ENCODE measurements around the gene RUVBL1.
"Not testable (repeated sequence)": the region's sequence is repeated elsewhere in the genome, so short reads cannot be mapped to it uniquely, and the experiment has no call there.

Gene RUVBL1

DNA sequence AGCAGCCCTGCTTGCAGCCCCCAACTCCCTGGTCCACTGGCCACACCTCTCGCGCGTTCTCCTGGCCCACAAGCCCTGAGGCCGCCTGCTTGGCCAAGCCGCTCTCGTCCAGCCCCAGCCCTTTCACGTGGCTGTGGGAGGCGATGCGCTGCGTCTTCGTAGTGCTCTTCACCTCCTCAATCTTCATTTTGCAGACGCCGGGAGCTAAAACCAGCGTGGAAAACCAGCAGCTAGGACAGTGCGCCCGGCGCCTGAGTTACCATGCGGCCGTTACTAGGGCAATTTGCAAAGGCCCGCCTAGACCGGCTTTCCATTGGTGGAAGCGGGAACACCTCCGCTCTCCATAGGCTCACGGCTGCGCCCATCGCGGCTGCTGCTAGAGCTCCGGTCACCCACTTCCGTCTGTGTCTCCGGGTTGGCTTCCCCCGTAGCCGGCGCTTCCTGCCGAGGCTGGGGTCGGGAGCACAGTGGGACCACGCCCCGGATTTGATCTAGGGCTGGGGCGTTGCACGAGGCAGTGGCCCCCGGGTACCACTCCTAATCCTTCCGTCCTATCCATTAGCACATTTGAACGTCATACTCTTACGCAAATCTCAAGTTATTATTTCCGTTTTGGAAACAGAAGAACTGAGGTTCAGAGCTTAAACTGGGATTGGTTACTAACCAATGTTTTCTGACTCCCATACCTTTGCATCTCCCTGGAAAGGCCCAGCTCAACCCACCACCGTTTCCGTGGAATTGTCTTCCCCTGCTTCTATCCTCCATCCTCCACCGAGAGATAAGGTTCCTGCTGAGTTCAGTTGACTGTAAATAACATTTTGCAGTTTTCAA is at the start of gene RUVBL1:
Gene RUVBL1 (minus strand): TSS at position 275 of the 831 bp plus-strand sequence. CDS start 88 bp downstream, at position 187.
- peak; percentile 98 for DNase-seq

DNA sequence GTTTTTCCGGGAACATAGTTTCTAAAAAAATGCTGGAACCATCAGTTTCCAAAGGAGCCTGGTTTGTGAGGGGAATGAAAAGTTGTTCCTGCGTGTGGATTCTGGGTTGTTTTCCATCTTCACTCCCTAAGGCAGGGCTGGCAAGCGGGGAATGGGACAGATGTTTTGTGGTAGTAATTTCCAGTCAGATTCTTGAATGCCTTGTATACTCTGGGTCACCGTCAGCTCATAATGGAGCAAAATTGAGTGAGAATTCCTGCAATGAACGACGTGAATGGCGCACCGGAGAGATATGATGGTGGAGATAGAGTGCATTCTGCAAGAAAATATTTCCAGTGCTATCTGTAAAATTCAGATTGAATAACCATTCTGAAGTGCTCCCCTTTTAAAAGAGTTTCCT is 49.6 kb upstream of the RUVBL1 start:
- no peak for DNase-seq

- DNase-seq = peak; percentile 70
These were observed 47.4 kb upstream of the RUVBL1 start for GRCh38 chr3:128170866-128171516.

GRCh38 chr3:128168836-128169235 is 45.2 kb upstream of the RUVBL1 start:
- DNase-seq = no peak

- peak; percentile 16 for DNase-seq
These were observed 44.5 kb upstream of the RUVBL1 start for GRCh38 chr3:128167973-128168674.

DNA sequence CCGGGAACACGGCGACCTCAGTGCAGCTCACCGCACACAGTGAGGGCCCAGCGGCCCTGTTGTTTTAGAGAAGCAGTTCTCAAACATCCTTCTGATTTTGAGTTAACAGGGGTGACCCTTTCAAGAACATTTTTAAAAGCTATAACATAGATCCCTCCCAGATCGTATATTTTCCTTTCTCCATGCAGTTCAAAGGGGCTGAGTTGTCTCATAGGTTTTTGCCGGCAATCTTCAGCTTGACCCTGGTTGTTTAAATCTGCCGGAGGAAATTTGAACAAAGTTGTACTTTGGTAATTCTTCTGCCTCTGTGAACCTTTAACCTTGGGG is 44.0 kb upstream of the RUVBL1 start:
- no peak for DNase-seq

DNA sequence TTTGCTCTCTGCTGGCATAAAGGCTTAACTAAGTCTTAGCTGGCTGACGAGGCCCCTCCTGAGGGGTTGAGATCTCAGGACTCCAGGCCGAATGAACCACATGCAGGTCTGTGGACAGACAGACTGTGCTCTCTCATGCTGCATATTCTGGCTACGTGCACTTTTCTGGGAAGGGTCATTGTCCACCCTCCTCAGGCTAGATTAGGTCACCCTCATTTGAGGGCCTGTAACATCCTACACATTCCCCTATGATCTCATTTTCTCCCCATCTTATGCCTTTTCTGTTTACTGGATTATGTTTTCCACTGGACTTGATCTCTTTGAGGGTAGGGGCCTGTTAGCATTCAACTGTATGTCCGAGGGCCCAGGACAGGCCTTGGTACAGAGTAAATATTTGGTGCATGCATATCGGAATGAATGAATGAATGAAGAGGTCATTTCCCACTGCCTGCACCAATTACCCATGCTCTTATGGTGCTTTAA is 43.4 kb upstream of the RUVBL1 start:
- no peak for DNase-seq

GRCh38 chr3:128163432-128163831 is 39.8 kb upstream of the RUVBL1 start:
- DNase-seq = no peak

- no peak for DNase-seq
These were observed 37.0 kb upstream of the RUVBL1 start for GRCh38 chr3:128160661-128161060.

- peak; percentile 60 for DNase-seq
These were observed 32.2 kb upstream of the RUVBL1 start for GRCh38 chr3:128155616-128156360.

GRCh38 chr3:128154354-128154753 is 30.7 kb upstream of the RUVBL1 start:
- DNase-seq = not testable (repeated sequence)

GRCh38 chr3:128153156-128154041 is 29.8 kb upstream of the RUVBL1 start, which contains the start of gene EEFSEC:
EEFSEC (plus strand) TSS chr3:128153481; CDS start chr3:128153508, 27 bp downstream.
- DNase-seq = peak; percentile 73

DNA sequence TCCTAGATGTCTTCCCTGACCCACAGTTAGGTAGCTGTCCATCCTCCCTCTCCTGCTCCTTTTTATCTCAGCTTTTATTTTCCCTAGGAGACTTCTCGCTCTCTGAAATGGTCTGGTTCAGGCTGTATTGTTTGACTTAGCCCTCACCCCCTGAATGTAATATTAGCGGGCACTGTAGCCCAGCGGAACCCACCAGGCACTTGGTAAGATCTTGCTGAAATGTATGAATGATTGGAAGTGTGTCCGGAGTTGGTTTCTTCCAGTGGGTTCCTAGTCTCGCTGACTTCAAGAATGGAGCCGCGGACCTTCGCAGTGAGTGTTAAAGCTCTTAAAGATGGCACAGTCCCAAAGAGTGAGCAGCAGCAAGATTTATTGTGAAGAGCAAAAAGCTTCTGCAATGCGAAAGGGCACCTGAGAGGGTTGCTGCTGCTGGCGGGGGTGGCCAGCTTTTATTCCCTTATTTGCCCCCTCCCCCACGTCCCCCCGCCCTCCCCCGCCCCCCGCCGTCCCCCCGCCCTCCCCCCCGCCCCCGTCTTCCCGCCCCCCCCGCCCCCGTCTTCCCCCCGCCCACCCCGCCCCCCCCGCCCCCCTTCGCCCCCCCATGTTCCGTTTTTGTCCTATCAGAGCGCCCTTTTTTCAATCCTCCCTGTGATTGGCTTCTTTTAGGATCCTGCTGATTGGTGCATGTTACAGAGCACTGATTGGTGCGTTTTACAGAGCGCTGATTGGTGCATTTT is 29.0 kb upstream of the RUVBL1 start:
- no peak for DNase-seq

- no peak for DNase-seq
These were observed 28.2 kb upstream of the RUVBL1 start for GRCh38 chr3:128151758-128152274.

DNA sequence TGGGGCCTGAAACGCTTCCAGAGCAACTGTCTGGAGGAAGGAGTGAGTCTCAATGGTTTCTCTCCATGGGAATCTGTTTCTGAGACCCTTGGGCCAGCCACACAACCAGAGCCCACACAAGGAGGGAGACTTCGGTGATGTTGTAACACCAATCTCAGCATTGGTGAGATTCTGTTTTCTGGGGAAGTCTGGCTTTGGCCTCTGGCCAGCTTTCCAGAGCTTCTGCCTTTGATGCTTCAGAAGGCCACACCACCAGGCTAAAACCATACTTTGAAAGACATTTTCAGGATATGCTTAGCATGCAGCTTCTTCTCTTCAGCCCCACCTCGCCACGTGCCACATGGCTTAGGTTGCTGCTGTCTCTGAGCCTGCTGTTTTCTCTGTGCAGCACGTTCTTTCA is 26.0 kb upstream of the RUVBL1 start:
- peak; percentile 31 for DNase-seq

DNA sequence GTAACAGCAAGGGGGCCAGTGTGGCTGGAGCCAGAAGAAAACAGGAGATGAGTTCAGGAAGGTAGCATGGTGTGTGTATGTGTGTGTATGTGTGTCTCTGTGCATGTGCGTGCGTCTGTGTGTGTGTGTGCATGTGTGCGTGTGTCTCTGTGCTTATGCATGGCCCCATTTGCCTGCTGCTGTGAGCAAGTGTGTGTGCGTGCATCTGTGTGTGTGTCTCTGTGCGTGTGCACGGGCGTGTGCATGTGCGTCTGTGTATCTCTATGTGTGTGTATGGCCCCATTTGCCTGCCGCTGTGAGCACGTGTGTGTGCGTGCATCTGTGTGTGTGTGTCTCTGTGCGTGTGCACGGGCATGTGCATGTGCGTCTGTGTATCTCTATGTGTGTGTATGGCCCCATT is 22.6 kb upstream of the RUVBL1 start:
- DNase-seq = no peak

DNA sequence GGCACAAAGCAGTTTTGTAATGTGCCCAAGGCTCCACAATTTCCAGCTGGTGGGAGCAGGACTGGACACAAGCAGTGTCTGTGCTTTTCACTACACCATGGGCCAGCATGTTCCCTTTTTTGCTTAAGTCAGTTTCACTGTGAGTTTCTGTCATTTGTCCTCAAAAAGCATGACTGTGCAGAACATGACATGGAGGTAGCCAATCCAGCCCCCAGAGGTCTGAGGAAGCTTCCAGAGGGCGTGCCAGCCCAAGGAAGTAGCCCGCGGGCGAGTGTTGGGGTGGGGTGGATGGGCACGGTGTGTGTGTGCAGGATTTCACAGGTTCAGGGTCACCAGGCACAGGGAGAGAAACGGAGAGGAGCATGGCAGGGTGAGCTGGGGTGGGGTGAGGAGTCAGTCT is 21.7 kb upstream of the RUVBL1 start:
- peak; percentile 95 for DNase-seq

GRCh38 chr3:128144512-128145187 is 21.0 kb upstream of the RUVBL1 start:
- peak; percentile 54 for DNase-seq

- no peak for DNase-seq
These were observed 19.9 kb upstream of the RUVBL1 start for GRCh38 chr3:128143496-128143895.

DNA sequence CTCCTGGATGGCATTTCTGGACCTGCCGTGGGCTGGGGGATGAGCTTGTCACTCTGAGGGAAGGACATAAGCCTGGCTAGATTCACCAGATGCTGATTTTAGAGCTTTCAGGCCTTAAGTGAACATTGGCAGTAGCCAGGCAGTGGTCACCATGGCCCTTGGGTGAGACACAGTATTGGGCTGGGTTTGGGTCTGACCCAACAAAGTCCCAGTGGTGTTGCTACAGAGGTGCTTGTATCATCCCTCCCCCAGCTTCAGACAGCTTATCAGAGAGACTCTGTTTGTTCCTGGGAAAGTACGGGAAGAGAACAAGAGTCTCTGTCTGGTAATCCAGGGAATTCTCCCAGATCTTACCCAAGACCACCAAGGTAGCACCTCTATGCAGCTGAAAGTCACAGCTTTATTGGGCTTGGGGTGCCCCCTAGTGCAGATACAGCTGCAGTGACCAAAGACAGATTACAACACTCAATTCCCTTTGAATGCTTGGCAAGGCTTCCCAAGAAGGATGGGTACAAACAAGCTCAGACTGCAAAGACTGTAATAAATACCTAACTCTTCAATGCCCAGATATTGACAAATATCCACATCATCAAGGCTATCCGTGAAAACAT is 9.8 kb upstream of the RUVBL1 start:
- DNase-seq = peak; percentile 49

Data from inflammatory macrophage treated with lipopolysaccharide for 4 hours (primary cell).